Measurements from ENCODE around the gene SCARF2. TPM values are rescaled to one million over a fixed set of nuclear protein-coding genes. Genes with fewer than 3 reads are reported as not detected.

SCARF2 gene
- total RNA-seq, 3 donors from 2014 or later, result 0.24 to 0.46 (median 0.37) TPM

- peaks cover 20% of the 10 kb centered on the region for H3K36me3 Mint-ChIP-seq (ENCODE audit: insufficient read depth)
- H3K9me3 Mint-ChIP-seq, result no peaks in the 10 kb centered on the region
- H3K27me3 Mint-ChIP-seq (ENCODE audit: low read depth), result no peaks in the 10 kb centered on the region
- H3K4me1 Mint-ChIP-seq (ENCODE audit: low read depth), result peaks cover 1% of the 10 kb centered on the region
- DNase-seq, result no peak
- ATAC-seq, result no peak
- no peak overlapping the region for H3K4me3 Mint-ChIP-seq
These were observed 28.7 kb downstream of the SCARF2 start for GRCh38 chr22:20408891-20409290.

- Mint-ChIP-seq H3K27me3 (ENCODE audit: low read depth) (no peaks in the 10 kb centered on the region), H3K36me3 (ENCODE audit: insufficient read depth) (peaks cover 28% of the 10 kb centered on the region), H3K4me3 (no peak overlapping the region), H3K4me1 (ENCODE audit: low read depth) (peaks cover 8% of the 10 kb centered on the region), H3K9me3 (no peaks in the 10 kb centered on the region)
- no peak for ATAC-seq
- DNase-seq, result no peak
These were observed 29.8 kb downstream of the SCARF2 start for GRCh38 chr22:20407829-20408228.

- no peaks in the 10 kb centered on the region for H3K9me3 Mint-ChIP-seq
- H3K4me3 Mint-ChIP-seq, result no peak overlapping the region
- H3K27me3 Mint-ChIP-seq (ENCODE audit: low read depth), result no peaks in the 10 kb centered on the region
- ATAC-seq, result no peak
- DNase-seq, result no peak
- H3K4me1 Mint-ChIP-seq (ENCODE audit: low read depth), result peaks cover 8% of the 10 kb centered on the region
- peaks cover 28% of the 10 kb centered on the region for H3K36me3 Mint-ChIP-seq (ENCODE audit: insufficient read depth)
These were observed 30.8 kb downstream of the SCARF2 start for GRCh38 chr22:20406686-20407408.

GRCh38 chr22:20405931-20406685, 31.5 kb downstream of the SCARF2 start:
- H3K27me3 Mint-ChIP-seq (ENCODE audit: low read depth), result no peaks in the 10 kb centered on the region
- ATAC-seq (no peak), DNase-seq (no peak)
- no peak overlapping the region for H3K4me3 Mint-ChIP-seq
- H3K36me3 Mint-ChIP-seq (ENCODE audit: insufficient read depth), result peaks cover 28% of the 10 kb centered on the region
- H3K4me1 Mint-ChIP-seq (ENCODE audit: low read depth), result peaks cover 8% of the 10 kb centered on the region
- H3K9me3 Mint-ChIP-seq, result no peaks in the 10 kb centered on the region

- H3K36me3 Mint-ChIP-seq (ENCODE audit: insufficient read depth), result peaks cover 32% of the 10 kb centered on the region
- DNase-seq (no peak), ATAC-seq (no peak)
- H3K9me3 Mint-ChIP-seq, result no peaks in the 10 kb centered on the region
- H3K27me3 Mint-ChIP-seq (ENCODE audit: low read depth), result no peaks in the 10 kb centered on the region
- H3K4me3 Mint-ChIP-seq, result no peak overlapping the region
- peaks cover 8% of the 10 kb centered on the region for H3K4me1 Mint-ChIP-seq (ENCODE audit: low read depth)
These were observed 32.2 kb downstream of the SCARF2 start for GRCh38 chr22:20405291-20405930.

- DNase-seq, result no peak
These were observed 32.7 kb downstream of the SCARF2 start for GRCh38 chr22:20404881-20405280.

GRCh38 chr22:20403779-20404140, 33.9 kb downstream of the SCARF2 start:
- ATAC-seq (no peak), DNase-seq (no peak)
- H3K27me3 Mint-ChIP-seq (ENCODE audit: low read depth), result no peaks in the 10 kb centered on the region
- no peak overlapping the region for H3K4me3 Mint-ChIP-seq
- peaks cover 11% of the 10 kb centered on the region for H3K4me1 Mint-ChIP-seq (ENCODE audit: low read depth)
- H3K9me3 Mint-ChIP-seq, result no peaks in the 10 kb centered on the region
- peaks cover 34% of the 10 kb centered on the region for H3K36me3 Mint-ChIP-seq (ENCODE audit: insufficient read depth)

More at GRCh38 chr22:20404881-20405280, 32.7 kb downstream of the SCARF2 start:
- ATAC-seq, result no peak
- H3K4me3 Mint-ChIP-seq, result no peak overlapping the region
- H3K4me1 Mint-ChIP-seq (ENCODE audit: low read depth), result peaks cover 8% of the 10 kb centered on the region
- no peaks in the 10 kb centered on the region for H3K27me3 Mint-ChIP-seq (ENCODE audit: low read depth)
- no peaks in the 10 kb centered on the region for H3K9me3 Mint-ChIP-seq
- H3K36me3 Mint-ChIP-seq (ENCODE audit: insufficient read depth), result peaks cover 32% of the 10 kb centered on the region

GRCh38 chr22:20402960-20403778, 34.5 kb downstream of the SCARF2 start:
- Mint-ChIP-seq H3K4me1 (ENCODE audit: low read depth) (peaks cover 11% of the 10 kb centered on the region), H3K36me3 (ENCODE audit: insufficient read depth) (peaks cover 32% of the 10 kb centered on the region), H3K4me3 (no peak overlapping the region), H3K9me3 (no peaks in the 10 kb centered on the region), H3K27me3 (ENCODE audit: low read depth) (no peaks in the 10 kb centered on the region)
- DNase-seq, result no peak
- ATAC-seq, result no peak

GRCh38 chr22:20401376-20402014, 36.1 kb downstream of the SCARF2 start:
- DNase-seq (no peak), ATAC-seq (no peak)
- H3K9me3 Mint-ChIP-seq, result no peaks in the 10 kb centered on the region
- H3K4me1 Mint-ChIP-seq (ENCODE audit: low read depth), result peaks cover 18% of the 10 kb centered on the region
- H3K36me3 Mint-ChIP-seq (ENCODE audit: insufficient read depth), result peaks cover 26% of the 10 kb centered on the region
- H3K27me3 Mint-ChIP-seq (ENCODE audit: low read depth), result no peaks in the 10 kb centered on the region
- H3K4me3 Mint-ChIP-seq, result no peak overlapping the region

- H3K27me3 Mint-ChIP-seq (ENCODE audit: low read depth), result no peaks in the 10 kb centered on the region
- ATAC-seq, result no peak
- no peak for DNase-seq
- no peak overlapping the region for H3K4me3 Mint-ChIP-seq
- H3K36me3 Mint-ChIP-seq (ENCODE audit: insufficient read depth), result peaks cover 24% of the 10 kb centered on the region
- H3K9me3 Mint-ChIP-seq, result no peaks in the 10 kb centered on the region
- peaks cover 25% of the 10 kb centered on the region for H3K4me1 Mint-ChIP-seq (ENCODE audit: low read depth)
These were observed 36.8 kb downstream of the SCARF2 start for GRCh38 chr22:20400606-20401375.

GRCh38 chr22:20399866-20400605, 37.6 kb downstream of the SCARF2 start:
- peaks cover 32% of the 10 kb centered on the region for H3K4me1 Mint-ChIP-seq (ENCODE audit: low read depth)
- H3K27me3 Mint-ChIP-seq (ENCODE audit: low read depth), result no peaks in the 10 kb centered on the region
- no peaks in the 10 kb centered on the region for H3K9me3 Mint-ChIP-seq

GRCh38 chr22:20398420-20398819, 39.2 kb downstream of the SCARF2 start:
- Mint-ChIP-seq H3K4me1 (ENCODE audit: low read depth) (peaks cover 37% of the 10 kb centered on the region), H3K4me3 (no peak overlapping the region), H3K27me3 (ENCODE audit: low read depth) (no peaks in the 10 kb centered on the region), H3K36me3 (ENCODE audit: insufficient read depth) (peaks cover 11% of the 10 kb centered on the region), H3K9me3 (no peaks in the 10 kb centered on the region)
- DNase-seq, result no peak
- ATAC-seq, result no peak

More at GRCh38 chr22:20399866-20400605, 37.6 kb downstream of the SCARF2 start:
- DNase-seq, result no peak
- H3K4me3 Mint-ChIP-seq, result no peak overlapping the region
- peaks cover 22% of the 10 kb centered on the region for H3K36me3 Mint-ChIP-seq (ENCODE audit: insufficient read depth)
- no peak for ATAC-seq

Data from activated T-cell treated with anti-CD3 and anti-CD28 coated beads, Interleukin-2, amount 50 U/mL, for 4 hours (primary cell).